ENCODE results near the gene CFAP45. TPM values are rescaled to one million over a fixed set of nuclear protein-coding genes. Genes with fewer than 3 reads are reported as not detected.

CFAP45 gene
- total RNA-seq, 1 donor from 2014 or later, result 0.32 TPM

DNA sequence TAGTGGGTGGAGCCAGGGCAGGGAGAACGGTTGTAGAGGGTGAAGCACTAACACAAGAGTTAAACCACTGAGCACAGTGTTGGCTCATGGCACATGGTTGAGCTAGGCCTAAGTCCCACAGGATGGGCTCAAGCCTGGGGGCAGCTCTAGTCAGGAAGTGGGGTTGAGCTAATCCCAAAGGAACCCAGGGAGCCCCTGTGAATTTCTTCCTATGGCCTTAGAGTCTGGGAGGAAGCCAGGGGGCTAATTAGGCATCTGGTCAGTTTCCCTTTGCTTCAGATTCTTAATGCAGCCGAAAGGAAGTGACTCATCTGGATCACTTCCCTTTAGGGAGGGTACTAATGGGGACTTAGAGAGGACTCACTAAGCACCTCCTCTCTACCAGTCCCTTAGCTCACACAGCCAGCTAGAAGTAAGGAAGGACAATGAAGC is 10.1 kb downstream of the CFAP45 start:
- DNase-seq (ENCODE audit: low spot score), result no peak
- intact Hi-C loops (cut with DNase I), result loop anchor here (1.0 kb wide), 1 partner anchor 35 kb away; the partner anchor contains the start of gene TAGLN2

DNA sequence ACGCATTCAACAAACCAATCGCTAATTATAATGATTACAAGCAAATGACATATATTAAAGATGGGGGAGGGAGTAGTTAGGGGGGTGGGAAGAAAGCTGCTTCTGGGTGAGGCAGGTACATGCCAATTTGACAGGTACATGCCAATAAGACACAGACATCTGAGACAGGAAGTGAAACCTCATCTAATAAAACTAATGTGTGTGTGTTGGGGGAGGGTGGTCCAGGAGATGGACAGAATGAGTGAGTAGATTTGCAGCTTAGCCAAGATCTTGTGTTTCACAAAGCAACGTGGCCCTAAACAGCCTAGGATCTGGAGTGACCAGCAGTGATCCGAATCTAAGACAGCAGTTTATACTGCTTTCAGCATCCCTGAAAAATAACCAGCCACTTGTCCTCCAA is 10.8 kb downstream of the CFAP45 start:
- intact Hi-C loops (cut with DNase I), result no loop called here
- no peak for DNase-seq (ENCODE audit: low spot score)

DNA sequence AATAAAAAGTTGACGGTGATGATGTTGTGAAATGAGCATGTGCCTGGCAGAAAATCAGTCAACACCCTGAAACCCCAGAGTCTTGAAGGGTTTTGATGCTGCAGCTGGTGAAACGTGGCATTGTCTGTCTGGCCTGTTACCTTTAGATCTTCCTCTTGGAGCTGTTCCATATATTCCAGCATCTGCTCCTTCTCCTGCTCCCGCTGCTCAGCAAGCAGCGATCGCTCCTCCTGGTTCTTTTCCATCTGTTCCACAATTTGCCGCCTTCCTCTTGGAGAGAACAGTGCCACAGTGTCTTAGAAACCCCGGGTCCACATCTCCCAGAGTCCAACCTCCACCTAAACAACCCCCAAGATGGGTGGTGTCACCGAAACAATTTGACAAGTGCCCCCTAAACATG is 15.7 kb downstream of the CFAP45 start:
- DNase-seq (ENCODE audit: low spot score), result no peak
- intact Hi-C loops (cut with DNase I), result no loop called here

DNA sequence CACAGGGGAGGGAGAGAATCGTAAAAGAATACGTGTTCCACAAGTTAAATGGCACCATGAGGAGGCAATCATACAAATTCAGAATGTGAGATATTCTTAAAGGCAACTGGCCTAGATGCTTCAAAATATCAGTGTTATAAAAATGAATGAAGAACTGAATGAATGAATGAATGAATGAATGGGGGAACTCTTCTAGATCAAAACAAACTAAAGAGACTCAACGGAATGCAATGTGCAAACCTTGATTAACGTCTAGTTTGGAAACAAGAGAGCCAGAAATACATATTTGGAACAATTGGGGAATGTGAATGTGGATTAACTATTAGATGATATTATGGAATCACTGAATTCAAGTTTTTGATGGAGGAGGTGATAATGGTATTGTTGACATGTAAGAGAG is 16.8 kb downstream of the CFAP45 start:
- intact Hi-C loops (cut with DNase I), result no loop called here

DNA sequence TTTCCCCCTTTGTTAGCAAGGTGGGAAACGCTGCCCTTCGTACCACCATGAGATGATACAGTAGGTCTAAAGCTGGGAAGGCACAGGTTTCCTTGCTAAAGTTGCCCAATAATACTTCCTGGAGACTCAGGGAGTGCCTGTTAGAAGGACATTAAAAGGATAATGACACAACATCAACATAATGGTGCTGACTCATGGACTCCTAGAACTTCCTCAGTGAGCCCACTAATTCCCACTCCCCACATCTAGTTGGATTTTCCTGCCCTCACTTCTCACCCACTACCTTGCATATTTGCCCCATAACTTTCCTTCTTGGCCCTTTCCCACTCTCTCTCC is 17.5 kb downstream of the CFAP45 start:
- intact Hi-C loops (cut with DNase I), result no loop called here
- DNase-seq (ENCODE audit: low spot score), result no peak

More for the DNA sequence above, 16.8 kb downstream of the CFAP45 start:
- DNase-seq (ENCODE audit: low spot score), result no peak

DNA sequence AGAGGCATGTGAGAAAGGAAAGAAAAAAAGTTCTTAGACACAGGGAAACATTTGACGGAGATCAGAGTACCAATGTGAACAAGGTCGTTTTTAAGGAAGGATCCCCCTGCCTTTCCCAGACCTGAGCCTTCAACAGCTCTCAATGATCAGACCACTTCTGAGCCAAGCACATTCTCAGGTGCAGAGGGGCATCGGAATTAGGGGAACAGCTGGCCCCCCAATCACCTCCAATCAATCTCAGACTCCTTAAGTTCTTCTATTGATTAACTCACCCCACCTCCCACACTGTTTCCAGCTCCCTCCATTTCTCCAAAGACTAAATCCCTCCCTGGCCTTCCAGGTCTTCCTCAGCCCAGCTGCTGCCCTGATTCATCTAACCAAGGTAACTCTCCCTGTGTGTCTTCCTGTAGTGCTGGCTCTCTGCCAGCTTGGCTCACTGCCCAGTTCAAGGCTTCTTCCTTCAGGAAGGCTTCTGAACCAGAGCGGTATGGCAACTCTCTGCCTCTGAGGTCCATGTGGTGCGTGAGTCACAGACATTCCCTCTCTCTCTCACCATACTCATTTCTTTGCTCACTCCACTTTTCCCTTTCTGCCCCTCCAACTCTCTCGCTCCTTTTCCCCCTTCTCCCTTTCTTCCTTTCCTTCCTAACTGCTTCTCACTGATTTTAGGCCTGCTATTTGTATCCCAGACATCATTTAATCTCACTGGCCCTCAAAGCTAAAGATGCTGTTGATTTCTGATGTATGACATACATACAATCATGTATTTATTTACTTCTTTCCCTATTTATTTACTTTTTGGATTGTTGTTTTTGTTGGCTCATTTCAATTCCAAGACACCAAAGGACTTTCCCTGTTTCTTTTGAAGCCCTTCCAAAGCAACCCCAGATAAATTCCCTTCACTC is 18.1 kb downstream of the CFAP45 start:
- peak; percentile 81 for DNase-seq (ENCODE audit: low spot score)
- intact Hi-C loops (cut with DNase I), result no loop called here

DNA sequence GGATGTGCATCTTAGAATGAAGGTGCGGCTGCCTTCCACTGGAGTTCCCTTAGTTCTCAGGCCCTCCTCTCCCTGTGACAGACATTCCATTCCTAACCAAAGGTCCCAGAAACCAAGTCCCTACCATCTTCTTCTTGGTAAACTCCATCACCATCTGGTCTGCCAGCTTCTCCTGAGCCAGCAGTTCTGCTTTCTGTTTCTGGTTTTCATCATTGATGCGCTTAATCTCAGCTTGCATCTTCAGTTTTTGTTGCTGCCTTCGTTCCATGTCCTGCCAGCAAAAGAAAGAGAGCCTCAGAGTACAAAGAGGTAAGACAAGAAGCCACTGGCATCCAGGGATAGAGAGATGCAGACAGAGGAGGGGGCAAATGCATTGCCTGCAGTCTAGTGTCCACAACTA is 19.5 kb downstream of the CFAP45 start:
- intact Hi-C loops (cut with DNase I), result no loop called here
- DNase-seq (ENCODE audit: low spot score), result no peak

DNA sequence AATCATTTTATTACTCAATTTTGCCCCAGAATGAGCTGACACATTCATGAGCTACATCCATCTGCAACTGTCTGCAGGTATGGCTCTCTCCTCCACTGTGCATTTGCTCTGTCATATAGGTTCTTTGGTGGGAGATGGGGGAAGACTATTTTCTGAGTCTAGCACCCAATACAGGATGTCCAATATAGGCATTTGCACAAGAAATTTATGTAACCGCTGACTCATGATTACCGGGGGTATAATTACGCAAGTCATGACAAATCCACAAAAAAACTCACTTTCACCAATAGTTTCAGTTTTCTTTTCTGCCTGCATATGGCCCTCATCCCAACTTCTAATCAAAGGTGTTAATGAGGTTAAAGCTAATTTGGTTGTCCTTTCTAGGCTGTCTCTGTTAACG is 20.0 kb downstream of the CFAP45 start:
- DNase-seq (ENCODE audit: low spot score), result no peak
- intact Hi-C loops (cut with DNase I), result no loop called here

DNA sequence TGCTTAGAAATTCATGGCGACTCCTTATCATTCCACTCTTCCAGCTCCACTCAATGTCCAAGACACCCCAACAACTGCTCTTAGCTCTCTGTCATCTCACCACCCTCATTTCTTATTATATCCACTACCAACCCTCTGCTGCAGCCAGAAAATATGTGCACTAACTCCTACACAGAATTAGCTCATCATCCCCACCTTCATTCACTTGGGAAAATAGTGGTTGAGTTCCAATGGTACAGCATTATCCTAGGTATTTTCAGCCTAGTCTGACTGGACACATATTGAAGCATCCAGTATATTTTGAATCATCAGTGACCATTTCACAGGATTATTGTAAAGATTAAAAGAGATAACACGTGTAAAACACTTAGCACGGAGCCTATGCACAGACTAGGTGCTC is 20.8 kb downstream of the CFAP45 start:
- intact Hi-C loops (cut with DNase I), result no loop called here

DNA sequence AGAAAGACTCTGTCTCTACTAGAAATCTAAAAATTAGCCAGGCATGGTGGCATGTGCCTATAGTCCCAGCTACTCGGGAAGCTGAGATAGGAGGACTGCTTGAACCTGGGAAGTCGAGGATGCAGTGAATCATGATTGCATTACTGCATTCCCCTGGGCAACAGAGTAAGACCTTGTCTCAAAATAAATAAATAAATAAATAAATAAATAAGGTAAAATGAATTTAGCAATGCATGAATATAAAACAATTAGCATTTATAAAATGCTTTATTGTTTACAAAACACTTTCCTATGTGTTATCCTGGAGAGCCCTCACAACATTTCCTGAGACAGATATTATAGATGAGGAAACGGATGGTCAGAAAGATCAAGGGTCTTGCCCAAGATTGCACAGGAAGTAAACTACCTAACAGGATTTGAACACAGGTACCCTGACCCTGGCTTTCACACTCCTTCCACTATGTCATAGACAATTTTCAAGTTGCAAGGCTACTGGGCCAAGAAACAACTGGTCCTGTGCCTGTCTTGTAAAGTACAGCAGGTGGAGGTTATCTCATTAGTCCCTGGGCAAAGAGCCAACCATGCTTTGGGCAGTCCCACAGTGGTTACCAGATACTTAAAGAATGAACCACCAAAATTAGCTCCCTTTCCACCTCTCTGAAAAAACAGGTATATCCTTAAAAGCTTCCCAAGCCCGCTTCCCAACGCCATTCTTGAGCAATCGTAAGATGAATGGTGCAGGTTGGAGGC is 22.1 kb downstream of the CFAP45 start:
- intact Hi-C loops (cut with DNase I), result no loop called here
- DNase-seq (ENCODE audit: low spot score), result no peak

More for the DNA sequence above, 20.8 kb downstream of the CFAP45 start:
- no peak for DNase-seq (ENCODE audit: low spot score)

DNA sequence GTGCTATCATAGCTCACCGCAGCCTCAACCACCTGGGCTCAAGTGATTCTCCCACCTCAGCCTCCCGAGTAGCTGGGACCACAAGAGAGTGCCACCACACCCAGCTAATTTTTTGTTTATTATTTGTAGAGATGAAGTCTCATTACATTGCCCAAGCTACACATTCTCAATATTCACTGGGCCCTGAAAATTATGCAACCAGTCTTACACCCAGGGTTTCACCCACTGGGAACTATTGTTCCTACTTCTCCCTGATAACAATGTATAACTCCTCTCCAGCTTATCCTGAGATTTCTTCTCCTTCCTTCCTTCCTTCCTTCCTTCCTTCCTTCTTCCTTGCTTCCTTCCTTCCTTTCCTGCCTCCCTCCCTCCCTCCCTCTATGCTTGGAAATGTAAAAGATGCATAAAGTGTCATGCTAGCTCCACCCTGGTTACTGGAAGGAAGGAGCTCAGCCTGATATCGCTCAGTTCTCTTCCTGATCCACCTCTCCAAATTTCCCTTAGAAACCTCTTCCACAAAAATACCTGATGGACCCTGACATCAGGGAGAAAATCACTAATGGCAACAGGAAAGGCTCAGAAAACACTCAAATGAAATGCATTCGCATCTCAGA is 26.3 kb downstream of the CFAP45 start:
- DNase-seq (ENCODE audit: low spot score), result no peak
- intact Hi-C loops (cut with DNase I), result no loop called here

DNA sequence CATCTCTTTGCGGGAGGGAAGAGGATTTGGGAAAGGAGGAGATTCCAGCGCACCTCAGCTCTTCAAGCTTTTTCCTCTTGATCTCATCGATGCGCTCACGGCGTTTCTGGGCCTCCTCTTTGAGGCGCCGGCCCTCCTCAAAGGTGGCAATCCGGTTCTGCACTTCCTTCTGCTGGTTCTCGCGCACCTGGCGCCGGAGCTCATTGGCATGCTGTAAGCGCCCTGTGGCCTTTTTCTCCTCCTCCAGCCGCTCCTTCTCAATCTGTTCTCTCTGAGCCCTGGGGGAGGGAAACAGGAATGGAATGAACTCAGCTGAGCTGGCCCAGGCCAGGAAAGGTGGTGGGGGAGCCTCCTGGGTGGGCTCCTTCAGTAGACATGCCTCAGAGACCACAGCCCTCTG is 27.1 kb downstream of the CFAP45 start:
- DNase-seq (ENCODE audit: low spot score), result no peak
- intact Hi-C loops (cut with DNase I), result no loop called here

DNA sequence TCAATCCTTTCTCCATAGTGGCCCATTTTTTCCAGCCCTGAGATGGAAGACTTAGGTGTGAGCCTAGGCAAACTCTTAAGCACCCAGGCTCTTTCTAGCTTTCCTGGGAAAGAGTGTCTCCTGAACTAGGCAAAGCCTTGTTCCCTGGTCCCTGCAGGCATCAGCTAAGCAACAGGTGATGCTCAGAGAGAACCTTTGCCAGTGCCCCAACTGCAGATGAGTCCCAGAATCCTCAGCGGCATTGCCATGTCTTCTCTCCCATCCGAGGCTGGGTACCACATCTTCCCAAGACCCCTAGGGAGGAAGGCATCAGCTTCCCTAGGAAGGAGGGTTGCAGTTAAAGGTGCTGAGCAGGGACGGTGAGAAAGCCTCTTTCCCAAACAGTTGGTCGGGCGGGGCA is 29.3 kb downstream of the CFAP45 start:
- intact Hi-C loops (cut with DNase I), result no loop called here

DNA sequence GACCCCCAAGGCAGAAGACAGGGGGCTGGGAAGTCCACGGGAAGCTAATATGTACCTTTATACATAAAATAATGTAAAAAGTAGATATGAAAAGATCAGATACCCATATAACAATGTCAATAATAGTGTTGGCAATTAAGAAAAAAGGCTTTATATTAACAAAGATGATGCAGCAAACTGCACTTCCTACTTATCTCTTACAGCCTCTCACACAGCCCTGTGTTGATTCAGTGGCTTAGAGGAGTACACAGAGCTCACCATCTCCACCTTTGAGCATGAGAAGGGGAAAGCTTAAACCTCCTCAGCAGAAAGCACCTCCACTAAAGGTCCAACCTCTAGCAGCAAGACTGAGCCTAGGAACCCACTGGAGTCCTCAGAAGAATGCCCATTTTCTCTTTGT is 30.4 kb downstream of the CFAP45 start:
- DNase-seq (ENCODE audit: low spot score), result no peak
- intact Hi-C loops (cut with DNase I), result no loop called here

More for the DNA sequence above, 29.3 kb downstream of the CFAP45 start:
- no peak for DNase-seq (ENCODE audit: low spot score)

DNA sequence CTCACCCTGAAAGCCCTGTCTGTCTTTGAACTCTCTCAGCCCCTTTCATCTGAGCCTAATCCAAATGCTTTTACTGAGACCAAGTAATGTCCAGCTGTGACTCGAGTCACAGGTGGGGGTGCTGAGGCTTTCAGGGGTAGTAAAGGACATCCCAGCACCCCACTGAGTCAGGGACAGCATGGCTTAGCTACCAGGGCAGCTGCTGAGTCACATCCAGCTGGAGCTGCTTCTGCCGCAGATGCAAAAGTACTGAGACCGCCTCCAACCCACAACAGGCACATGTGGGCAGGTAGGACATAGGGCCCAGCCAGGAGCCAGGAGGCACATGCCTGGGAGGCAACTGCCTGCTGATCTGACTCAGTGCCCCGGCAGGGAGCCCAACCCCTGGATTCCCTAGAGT is 30.8 kb downstream of the CFAP45 start:
- intact Hi-C loops (cut with DNase I), result no loop called here
- no peak for DNase-seq (ENCODE audit: low spot score)

DNA sequence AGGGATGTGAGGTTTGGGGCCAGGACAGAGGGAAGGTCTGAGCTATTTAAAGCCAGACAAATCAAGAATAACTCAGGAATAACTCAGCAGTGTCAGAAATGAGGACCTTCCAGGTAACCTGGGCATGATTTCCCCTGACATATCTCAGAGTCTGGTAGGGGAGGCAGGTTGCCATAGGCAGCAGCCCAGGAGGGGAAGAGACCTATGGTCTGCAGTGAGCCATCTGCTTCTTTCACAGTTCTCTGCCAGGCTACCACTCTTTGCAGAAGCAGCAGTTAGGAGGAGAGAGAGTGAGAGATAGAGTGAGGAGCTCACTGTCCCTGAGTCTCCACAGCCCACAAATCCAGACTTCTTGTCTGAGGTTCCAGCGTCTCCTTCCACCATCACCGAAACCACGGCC is 31.2 kb downstream of the CFAP45 start:
- intact Hi-C loops (cut with DNase I), result no loop called here
- no peak for DNase-seq (ENCODE audit: low spot score)

DNA sequence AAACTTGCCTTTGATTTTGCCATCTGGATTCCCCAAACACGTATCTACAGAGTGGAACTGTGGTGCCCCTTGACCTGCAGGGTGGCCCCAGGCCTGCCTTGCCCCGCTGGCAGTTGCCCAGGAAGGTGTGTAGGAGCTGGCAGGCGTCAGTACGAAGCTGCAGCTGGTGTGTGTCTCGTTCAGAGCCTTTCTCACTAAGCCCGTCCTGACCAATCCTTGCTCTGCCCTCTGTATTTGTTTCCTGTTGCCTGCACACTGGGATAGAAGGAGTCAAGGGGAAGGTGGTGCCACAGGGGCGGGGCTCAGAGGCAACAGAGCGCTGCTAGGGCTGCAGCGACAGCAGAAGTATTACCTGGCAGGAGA is 32.3 kb downstream of the CFAP45 start:
- no peak for DNase-seq (ENCODE audit: low spot score)
- intact Hi-C loops (cut with DNase I), result no loop called here

DNA sequence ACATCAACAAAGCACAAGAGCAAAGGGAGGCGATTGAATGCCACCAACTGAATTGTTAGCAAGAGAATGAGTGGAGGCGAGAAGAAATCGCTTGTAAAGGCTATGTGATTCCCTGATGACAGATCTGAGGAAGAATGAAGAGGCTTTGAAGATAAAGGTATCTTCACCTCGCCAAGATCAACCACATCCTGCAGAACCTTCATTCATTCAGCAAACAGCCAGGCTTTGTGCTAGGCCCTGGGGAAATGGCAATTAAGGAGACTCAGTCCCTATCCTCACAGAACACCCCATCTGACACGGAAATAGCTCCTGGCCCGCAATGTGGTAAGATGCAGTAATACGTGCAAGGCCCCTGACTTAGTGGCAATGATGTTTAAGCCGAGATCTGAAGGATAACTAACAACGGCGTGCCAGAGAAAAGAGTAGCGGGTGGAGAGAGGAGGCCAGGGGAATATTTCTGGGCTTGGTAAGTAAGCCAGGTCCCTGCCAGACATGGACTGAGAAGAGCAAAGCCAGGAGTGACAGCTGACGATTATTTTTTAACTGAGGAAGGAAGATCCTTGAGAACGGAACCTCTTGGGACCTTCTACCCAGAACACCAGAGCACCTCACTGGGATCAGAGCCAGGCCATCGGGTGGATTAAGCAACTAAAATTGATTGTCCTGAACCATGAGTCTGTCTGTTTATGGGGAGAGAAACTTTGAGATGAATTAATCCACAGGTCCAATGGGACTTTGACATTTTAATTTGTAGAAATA is 32.9 kb downstream of the CFAP45 start:
- DNase-seq (ENCODE audit: low spot score), result no peak
- intact Hi-C loops (cut with DNase I), result no loop called here

DNA sequence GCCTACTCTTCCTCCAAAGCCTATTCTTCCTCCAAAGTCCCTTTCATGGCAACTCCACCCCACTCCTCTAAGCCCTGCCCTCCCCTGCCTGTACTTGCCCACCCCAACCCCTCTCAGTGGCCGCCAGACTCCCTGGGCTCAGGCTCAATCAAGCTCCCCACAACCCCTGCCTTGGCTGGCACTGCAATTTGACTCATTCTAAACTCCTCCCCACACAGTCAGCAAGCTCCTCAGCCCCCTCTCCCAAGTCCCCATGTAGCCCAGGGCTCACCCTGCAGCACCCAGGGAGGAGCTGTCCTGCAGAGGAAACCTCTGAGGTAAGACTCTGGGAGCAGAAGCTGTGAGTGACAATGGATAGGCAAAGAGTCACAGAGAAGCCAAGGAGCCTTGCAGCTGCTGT is 33.9 kb downstream of the CFAP45 start:
- intact Hi-C loops (cut with DNase I), result no loop called here
- no peak for DNase-seq (ENCODE audit: low spot score)

DNA sequence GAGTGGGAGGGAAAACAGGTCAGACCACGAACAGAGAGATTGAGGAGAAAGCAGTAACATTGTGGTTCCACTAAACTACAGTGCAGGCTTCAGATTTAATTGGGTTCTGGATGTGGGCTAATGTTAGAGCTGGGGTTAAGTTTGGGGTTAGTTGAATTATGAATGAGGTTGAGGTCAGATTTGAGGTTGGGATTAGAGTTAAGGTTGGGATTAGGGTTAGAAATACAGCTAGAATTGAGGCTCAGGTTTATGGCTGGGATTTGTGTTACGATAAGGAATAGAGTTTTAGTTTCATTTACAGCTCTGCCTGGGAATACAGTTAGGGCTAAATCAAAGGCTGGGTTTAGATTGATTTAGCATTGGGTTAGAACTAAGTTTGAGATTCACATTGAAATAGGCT is 35.7 kb downstream of the CFAP45 start:
- no peak for DNase-seq (ENCODE audit: low spot score)
- intact Hi-C loops (cut with DNase I), result no loop called here

Data from cardiac septum (tissue), 1 donor.